ENCODE data around the gene LGALS9B. TPM values are rescaled to one million over a fixed set of nuclear protein-coding genes. Genes with fewer than 3 reads are reported as not detected.

The LGALS9B gene
- total RNA-seq, result not detected

GRCh38 chr17:20467447-20467846 lies at the start of gene LGALS9B:
TSS of gene LGALS9B (minus strand) at chr17:20467539. CDS start at chr17:20467470, 69 bp downstream.

Small RNA genes within 50 kb of the gene (small RNA-seq; reads per million reads assigned to genes)
- not detected for gene YWHAEP3 (ENCODE audit: low replicate concordance)

Other genes starting within 250 kb of the LGALS9B start
- gene CDRT15L2, start 112.2 kb upstream of the LGALS9B start, total RNA-seq, result not detected

Measured in metanephros (tissue), 2 donors.